NK-92 treated with Interleukin-12 subunit alpha and Interleukin-12 subunit beta, amount 100 ng/mL, for 24 hours (cell line): ENCODE data around the gene VILL.
"Not testable (repeated sequence)": the region's sequence is repeated elsewhere in the genome, so short reads cannot be mapped to it uniquely, and the experiment has no call there.

ENCODE experiments used
- DNase-seq: peaks from one replicate; lab custom pipeline; 2025; lab: John Stamatoyannopoulos, UW

Gene VILL

DNA sequence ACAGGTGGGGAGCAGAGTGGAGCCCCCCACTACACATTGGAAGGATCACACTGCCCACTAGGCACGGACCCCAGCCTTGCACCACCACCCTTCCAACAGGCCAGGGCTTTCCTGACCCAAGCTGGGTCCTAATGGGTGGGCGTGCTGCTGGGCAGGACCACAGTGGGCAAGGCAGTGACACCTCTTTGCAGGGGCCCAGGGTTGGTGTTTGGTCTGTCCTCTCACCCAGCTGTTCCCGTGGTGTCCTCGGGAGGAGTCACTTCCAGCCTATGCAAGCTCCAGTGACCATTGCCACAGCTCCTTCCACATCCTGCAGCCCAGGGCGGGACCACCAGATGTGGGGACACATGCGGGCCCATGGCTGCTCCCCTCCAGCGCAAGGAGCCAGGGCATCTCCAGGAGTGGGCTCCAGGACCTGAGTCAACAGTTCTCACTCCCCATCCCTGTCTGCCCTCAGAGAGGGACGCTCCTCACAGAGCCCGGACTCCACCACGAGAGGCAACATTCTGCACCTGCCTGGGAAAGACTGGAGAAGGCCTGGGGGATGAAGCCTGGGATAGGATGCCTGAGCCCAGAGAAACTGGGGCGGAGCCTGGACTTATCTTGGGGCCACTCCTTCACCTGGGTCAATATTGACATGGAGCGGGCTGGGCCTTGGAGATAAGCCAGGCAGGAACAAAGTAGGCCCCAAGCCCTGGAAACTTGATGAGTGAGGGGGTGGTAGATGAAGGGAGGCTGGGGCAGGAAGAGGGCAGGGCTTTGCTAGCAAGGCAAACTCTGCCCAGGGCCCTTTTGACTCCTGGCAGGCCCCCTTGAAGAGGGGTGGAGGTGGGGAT, 3.9 kb upstream of the VILL start:
- no peak for DNase-seq

- DNase-seq: no peak
These were observed 3.3 kb upstream of the VILL start for GRCh38 chr3:37987315-37987697.

DNA sequence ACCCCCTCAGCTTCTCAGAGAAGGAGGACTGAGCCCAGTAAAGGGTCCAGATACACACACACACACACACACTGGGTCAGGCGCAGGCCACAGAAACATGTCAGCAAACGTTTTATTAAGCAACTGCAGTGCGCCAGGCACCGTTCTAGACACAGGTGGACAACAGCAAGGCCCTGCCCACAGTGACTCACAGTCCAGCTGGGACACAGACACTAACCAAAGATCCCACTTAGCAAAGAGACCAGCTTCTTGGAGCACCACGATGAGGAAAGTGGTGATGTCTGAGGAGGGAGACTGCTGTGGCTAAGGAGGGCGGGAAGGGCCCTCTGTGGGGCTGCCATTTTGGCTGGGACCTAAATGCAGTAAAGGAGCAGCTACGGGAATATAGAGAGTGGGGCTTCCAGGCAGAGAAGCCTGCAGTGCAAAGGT, 2.8 kb upstream of the VILL start:
- no peak for DNase-seq

DNA sequence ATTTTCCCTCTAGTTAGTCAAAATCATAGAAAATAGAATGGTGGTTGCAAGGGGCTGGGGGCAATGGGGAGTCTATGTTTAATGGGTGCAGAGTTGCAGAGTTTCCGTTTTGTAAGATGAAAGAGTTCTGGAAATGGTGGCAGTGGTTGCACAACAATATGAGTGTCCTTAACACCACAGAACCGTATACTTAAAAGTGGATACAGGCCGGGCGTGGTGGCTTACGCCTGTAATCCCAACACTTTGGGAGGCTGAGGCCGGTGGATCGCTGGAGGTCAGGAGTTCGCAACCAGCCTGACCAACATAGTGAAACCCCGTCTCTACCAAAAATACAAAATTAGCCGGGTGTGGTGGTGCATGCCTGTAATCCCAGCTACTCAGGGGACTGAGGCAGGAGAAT, 2.2 kb upstream of the VILL start:
- DNase-seq: not testable (repeated sequence)

DNA sequence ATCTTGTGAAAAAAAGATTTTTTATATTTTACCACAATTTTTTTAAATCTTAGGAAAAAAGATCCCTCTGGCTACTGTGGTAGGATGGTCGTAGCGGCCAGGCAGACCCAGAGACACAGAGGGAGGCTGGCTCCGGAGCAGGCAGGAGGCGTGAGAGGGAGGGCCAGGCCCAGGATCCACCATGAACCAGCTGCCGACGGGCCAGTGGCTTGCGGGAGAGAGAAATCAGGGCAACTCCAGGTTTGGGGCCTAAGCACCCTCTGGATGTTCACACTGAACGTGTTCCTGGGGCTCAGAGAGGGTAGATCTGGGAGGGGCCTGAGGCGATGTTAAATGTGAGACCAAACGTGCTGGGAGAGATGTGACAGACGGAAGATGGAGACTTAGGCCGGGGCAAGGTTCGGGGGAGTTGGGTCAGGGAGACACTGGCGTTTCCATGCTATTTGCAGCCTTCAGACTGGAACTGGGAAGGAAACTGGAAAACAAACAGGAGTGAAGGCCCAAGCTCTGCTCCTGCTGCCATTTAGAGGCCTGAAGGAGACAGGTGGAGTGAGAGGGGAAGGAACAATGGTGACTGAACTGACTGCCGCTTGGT, 1.6 kb upstream of the VILL start:
- DNase-seq: no peak

- DNase-seq: no peak
These were observed 635 bp upstream of the VILL start for GRCh38 chr3:37989821-37990480.

- no peak for DNase-seq
These were observed 523 bp downstream of the VILL start for GRCh38 chr3:37991109-37991508.

DNA sequence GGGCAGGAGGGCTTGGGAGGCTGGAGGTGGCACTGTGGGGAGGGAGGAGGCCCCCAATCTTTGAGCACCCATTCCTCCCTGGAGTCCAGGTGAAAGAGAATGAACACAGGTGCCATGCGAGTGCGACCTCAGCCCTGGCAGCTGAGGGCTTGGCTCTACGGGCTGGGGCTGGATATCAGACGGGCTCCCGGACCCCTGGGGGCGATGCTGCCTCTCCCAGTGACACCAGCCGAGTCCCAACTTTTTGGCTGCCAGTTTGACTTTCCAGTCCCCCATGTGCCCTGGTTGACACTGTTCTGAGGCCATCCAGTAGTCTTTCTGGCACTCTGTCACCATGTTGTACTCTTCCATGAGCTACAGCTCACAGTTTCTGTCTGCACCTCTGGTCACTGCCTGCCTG, 1.2 kb downstream of the VILL start:
- no peak for DNase-seq

DNA sequence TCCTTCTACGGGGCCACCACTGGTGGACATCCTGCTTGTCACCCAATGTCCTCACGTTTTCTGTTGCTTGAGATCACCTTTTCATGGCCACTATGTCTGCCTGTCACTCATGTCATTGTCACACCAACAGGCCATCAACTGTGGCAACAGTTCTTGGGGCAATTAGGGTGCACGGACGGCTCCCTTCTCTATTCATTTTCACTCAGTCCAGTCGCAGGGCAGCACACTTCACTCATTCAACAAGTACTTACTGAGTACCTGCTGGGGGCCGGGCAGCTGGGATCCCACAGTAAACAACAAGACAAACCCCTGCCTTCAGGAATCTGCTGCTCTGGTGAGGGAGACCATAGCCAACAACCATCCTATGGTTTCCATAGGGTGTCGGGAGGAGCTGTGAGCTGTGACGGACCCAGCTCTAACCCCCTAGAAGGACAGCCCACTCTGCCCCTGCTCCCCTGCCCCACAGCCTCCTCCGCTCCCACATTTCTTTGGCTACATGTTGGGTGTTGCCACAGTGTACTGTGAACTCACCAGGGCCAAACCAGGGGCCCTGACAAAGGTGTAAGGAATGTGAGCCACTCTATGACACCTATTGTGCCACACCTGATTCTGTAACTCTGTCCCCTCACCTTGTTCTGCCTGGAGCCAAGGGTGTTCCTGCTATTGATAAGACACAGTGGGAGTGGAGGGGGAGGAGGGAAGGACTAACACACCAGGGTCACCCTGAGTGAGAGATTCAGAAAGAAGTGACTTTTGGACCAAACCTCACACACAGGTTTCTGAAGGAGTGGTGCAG, 1.9 kb downstream of the VILL start:
- DNase-seq: no peak

DNA sequence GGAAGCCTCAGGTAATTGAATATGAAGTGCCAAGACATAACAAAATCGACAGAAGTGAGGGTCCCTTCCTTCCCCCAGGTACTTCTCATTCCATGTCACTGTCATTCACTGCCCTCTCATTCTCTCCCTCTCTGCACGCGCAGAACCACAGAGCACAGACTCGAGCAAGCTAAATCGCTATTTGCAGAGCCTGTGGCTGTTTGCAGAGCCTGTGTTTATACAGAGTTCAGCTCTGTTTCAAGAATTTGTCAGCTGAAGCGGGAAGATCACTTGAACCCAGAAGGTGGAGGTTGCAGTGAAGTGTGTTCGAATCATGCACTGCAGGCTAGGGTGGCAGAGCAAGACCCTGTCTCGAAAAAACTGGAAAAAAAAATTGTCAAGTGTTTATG, 2.5 kb downstream of the VILL start:
- DNase-seq: no peak

- DNase-seq: no peak
These were observed 2.9 kb downstream of the VILL start for GRCh38 chr3:37993460-37993819.

- no peak for DNase-seq
These were observed 3.4 kb downstream of the VILL start for GRCh38 chr3:37993820-37994638.

DNA sequence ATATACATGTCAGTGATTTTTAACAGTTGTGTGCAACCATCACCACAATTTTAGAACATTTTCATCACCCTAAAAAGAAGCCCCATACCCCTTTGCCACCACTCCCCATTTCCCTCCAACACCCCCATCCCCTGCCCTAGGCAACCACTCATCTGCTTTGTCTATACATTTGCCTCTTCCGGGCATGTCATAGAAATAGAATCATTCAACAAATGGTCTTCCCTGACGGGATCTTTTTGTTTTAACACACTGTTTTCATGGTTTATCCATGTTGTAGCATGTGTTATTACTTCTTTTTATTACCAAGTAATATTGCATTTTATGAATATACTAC, 4.0 kb downstream of the VILL start:
- no peak for DNase-seq

DNA sequence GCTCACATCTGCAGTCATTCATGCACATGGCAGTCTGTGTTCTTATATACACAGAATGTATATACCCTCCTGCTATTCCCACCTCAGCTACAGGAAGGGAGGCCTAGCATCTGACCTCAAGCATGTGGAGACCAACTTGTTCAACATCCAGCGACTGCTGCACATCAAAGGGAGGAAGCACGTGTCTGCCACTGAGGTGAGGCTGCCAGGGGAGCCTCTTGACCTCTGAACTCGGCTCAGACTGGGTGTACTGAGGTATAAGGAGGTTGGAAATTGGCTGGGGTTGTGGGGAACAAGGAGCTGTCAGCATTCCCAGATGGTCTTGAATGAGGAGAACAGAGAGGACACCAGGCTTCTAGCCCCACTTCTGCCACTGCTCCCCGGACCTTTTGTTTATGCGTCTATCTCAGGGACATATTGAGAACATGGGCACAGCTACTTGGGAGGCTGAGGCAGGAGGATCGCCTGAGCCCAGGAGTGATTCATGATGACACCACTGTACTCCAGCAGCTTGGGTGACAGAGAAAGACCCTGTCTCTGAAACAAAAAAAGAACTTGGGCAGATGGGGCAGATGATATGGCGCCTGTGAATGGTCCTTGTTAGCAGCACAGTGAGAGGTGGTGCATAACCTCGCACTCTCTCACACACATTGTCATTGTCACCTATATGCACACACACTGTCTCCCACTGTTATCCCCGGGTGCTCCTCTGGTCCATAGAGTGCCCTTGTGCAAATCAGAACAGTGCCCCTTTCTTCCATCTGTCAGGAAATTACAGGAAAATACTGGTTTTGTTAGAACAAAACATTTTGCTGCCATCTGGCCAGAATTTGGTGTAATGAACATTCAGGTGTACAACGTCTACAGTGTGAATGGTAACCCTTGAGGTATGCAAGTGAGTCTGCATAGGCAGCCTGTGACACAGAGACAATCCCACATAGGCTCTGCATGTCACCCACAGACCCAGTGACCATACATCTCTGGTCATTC, 5.4 kb downstream of the VILL start:
- DNase-seq: no peak

DNA sequence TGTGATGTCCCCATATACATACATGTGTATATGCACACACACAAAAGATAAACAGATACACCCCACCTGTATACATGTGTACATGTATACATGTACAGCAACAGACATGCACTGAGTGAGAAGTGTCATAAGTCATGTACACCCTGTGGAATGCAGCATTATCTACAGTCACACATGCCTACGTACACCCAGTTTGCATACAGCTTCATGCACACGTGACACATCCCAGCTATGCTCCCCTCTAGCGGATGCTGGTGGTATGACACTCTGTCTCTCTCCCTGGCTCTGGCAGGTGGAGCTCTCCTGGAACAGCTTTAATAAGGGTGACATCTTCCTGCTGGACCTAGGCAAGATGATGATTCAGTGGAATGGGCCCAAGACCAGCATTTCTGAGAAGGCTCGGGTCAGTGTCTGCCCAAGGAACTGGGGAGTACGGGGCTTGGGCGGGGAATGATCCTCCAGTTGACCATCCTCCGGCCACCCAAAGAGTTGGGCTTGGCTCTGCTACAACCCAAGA, 6.3 kb downstream of the VILL start:
- no peak for DNase-seq

DNA sequence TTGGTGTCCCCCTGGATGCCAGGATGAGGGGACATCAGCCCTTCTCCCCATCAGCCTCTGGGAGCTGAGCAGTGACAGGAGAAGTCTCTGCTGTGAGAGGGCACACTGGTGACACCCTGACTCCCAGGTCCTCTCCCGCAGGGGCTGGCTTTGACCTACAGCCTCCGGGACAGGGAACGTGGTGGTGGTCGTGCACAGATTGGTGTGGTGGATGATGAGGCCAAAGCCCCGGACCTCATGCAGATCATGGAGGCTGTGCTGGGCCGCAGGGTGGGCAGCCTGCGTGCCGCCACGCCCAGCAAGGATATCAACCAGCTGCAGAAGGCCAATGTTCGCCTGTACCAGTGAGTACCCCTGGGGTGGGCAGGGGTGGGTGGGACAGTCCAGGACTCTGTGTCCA, 6.8 kb downstream of the VILL start:
- no peak for DNase-seq

GRCh38 chr3:37997791-37998370, 7.3 kb downstream of the VILL start:
- no peak for DNase-seq

DNA sequence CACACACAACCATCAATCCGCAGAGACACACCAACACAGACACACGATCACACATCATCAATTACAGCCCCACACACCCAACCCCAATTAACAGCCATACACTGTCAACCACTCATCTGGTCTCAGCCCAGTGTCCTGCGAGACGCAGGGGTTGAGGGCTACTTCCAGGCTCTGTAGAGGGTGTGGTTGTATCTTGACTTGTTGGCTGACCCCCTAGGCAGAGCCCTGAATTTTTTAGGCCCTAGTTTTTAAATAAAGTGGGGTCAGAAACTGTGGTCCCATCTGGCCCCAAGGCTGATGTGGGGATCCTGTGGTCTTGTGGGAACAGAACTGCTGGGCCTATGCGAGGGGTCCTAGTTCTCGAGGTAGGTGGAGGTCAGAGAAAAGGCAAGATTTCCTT, 9.2 kb downstream of the VILL start:
- DNase-seq: no peak

GRCh38 chr3:38000242-38000916, 9.8 kb downstream of the VILL start:
- no peak for DNase-seq
